OCI-LY7 (cell line): ENCODE results near the gene GALNT17. TPM values are rescaled to one million over a fixed set of nuclear protein-coding genes. Genes with fewer than 3 reads are reported as not detected.

Experiments
- BruUV-seq: library from RNA; stranded (reverse); fragments of 400-500 nt; replicated peaks from 2 replicates; lab custom pipeline; 2021; lab: Mats Ljungman, UMichigan
- CTCF ChIA-PET: fragments of 300-600 bp; sonication (Branson Sonifier 250); formaldehyde crosslinking; loops from one replicate; lab custom pipeline; 2022; ENCODE audit warnings: antibody characterized with exemption; ENCODE audit not compliant: unreplicated experiment; lab: Charles Lee
- POLR2A ChIA-PET: fragments of 300-600 bp; sonication (Branson Sonifier 250); formaldehyde crosslinking; loops from one replicate; lab custom pipeline; 2022; ENCODE audit warnings: antibody characterized with exemption; lab: Charles Lee
- DNase-seq: peaks from one replicate; pipeline ENCODE4 v3.0.0-alpha.2; 2015; ENCODE audit warnings: low spot score
- H2AFZ ChIP-seq: fragments of 200-600 bp; sonication (generic), shearing (Covaris generic); 2 replicates; pipeline ENCODE4 v1.6.1; 2014; ENCODE audit warnings: mild to moderate bottlenecking, antibody characterized with exemption, low read length, moderate library complexity
- H3K27ac ChIP-seq: fragments of 200-600 bp; sonication (generic); 2 replicates; pipeline ENCODE4 v1.5.1; 2014; ENCODE audit warnings: mixed run types, low read depth, mild to moderate bottlenecking, moderate library complexity, low read length, inconsistent platforms; ENCODE audit not compliant: poor library complexity, severe bottlenecking
- H3K36me3 ChIP-seq: fragments of 200-600 bp; sonication (generic); 2 replicates; pipeline ENCODE4 v1.6.1; 2014; ENCODE audit warnings: mild to moderate bottlenecking, antibody characterized with exemption, low read length, moderate library complexity, mixed read lengths; ENCODE audit not compliant: insufficient read depth
- H3K4me1 ChIP-seq: fragments of 200-600 bp; sonication (generic); 2 replicates; pipeline ENCODE4 v1.5.1; 2014; ENCODE audit warnings: mild to moderate bottlenecking, low read length; ENCODE audit not compliant: insufficient read depth, poor library complexity, severe bottlenecking
- H3K4me2 ChIP-seq: fragments of 200-600 bp; sonication (generic); 2 replicates; pipeline ENCODE4 v1.6.1; 2014; ENCODE audit warnings: mild to moderate bottlenecking, low read length
- H3K4me3 ChIP-seq: fragments of 200-600 bp; sonication (generic); 2 replicates; pipeline ENCODE4 v1.5.1; 2014; ENCODE audit warnings: mild to moderate bottlenecking, low read depth, low read length; ENCODE audit not compliant: poor library complexity, severe bottlenecking
- H3K79me2 ChIP-seq: fragments of 200-600 bp; sonication (generic); 2 replicates; pipeline ENCODE4 v1.6.1; 2016; ENCODE audit warnings: low read depth, mild to moderate bottlenecking, low read length, moderate library complexity, mixed read lengths; ENCODE audit not compliant: insufficient read depth
- H3K9me2 ChIP-seq: fragments of 200-600 bp; sonication (generic); 2 replicates; pipeline ENCODE4 v1.6.1; 2016; ENCODE audit warnings: mild to moderate bottlenecking, low read length, mixed read lengths; ENCODE audit not compliant: insufficient read depth
- H3K9me3 ChIP-seq: fragments of 200-600 bp; sonication (generic); 2 replicates; pipeline ENCODE4 v1.6.1; 2014; ENCODE audit warnings: mild to moderate bottlenecking, mixed run types, low read length, mixed read lengths
- H4K20me1 ChIP-seq: fragments of 200-600 bp; sonication (generic); 2 replicates; pipeline ENCODE4 v1.6.1; 2014; ENCODE audit warnings: mild to moderate bottlenecking, antibody characterized with exemption, low read length, moderate library complexity, mixed read lengths; ENCODE audit not compliant: insufficient read depth
- EZH2phosphoT487 ChIP-seq: fragments of 200-600 bp; sonication (generic); IDR thresholded peaks from 2 replicates; pipeline ENCODE4 v1.6.1; 2018; ENCODE audit warnings: low read depth, borderline replicate concordance, mild to moderate bottlenecking, mixed run types, antibody characterized with exemption, low read length, moderate library complexity, mixed read lengths
- intact Hi-C: fragments of 100-400 bp; cut with micrococcal nuclease; formaldehyde crosslinking; loops from one replicate; pipeline ENCODE4 v1.10.0; 2022; ENCODE audit not compliant: unreplicated experiment
- total RNA-seq, 2 experiments: library from RNA; depleted of rRNA in 1 of 2; stranded (reverse); fragments of >200 nt in 1 of 2; shearing (Covaris generic) in 1 of 2; gene quantifications; 2 replicates each; pipeline ENCODE4 v1.2.3, GENCODE V29; 2014 to 2022
- TF ChIP-seq, protein P1 (sequence below): fragments of 200-600 bp; sonication (generic); conservative IDR thresholded peaks from 2 replicates; pipeline ENCODE4 v1.5.1; 2014; ENCODE audit warnings: mild to moderate bottlenecking, antibody characterized with exemption, low read length, moderate library complexity, mixed read lengths

GALNT17 gene
- total RNA-seq, 2 experiments from 2014 or later, result not detected

- Histone ChIP-seq H3K79me2 (no peaks in the 10 kb centered on the region), H3K27ac (no peak overlapping the region), H3K4me1 (no peaks in the 10 kb centered on the region), H3K4me2 (no peak overlapping the region), H3K4me3 (no peak overlapping the region), H4K20me1 (no peaks in the 10 kb centered on the region), H3K9me2 (no peaks in the 10 kb centered on the region), H2AFZ (no peak overlapping the region), H3K36me3 (no peaks in the 10 kb centered on the region), H3K9me3 (no peaks in the 10 kb centered on the region)
- intact Hi-C loops, result no loop called here
- TF ChIP-seq, protein P1, sequence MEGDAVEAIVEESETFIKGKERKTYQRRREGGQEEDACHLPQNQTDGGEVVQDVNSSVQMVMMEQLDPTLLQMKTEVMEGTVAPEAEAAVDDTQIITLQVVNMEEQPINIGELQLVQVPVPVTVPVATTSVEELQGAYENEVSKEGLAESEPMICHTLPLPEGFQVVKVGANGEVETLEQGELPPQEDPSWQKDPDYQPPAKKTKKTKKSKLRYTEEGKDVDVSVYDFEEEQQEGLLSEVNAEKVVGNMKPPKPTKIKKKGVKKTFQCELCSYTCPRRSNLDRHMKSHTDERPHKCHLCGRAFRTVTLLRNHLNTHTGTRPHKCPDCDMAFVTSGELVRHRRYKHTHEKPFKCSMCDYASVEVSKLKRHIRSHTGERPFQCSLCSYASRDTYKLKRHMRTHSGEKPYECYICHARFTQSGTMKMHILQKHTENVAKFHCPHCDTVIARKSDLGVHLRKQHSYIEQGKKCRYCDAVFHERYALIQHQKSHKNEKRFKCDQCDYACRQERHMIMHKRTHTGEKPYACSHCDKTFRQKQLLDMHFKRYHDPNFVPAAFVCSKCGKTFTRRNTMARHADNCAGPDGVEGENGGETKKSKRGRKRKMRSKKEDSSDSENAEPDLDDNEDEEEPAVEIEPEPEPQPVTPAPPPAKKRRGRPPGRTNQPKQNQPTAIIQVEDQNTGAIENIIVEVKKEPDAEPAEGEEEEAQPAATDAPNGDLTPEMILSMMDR, result no peak
- TF ChIP-seq EZH2phosphoT487, result no peak
- no peak for DNase-seq
- BruUV-seq, result no TSS peak
- CTCF ChIA-PET, result no interaction called here
- POLR2A ChIA-PET, result no interaction called here
Measured at GRCh38 chr7:71679480-71679879, 547.5 kb downstream of the GALNT17 start.

GRCh38 chr7:71682181-71682580 is 550.2 kb downstream of the GALNT17 start:
- no peak for DNase-seq
- BruUV-seq, result no TSS peak

More at GRCh38 chr7:71682181-71682580, 550.2 kb downstream of the GALNT17 start:
- no peak overlapping the region for H2AFZ ChIP-seq
- no peak overlapping the region for H3K4me2 ChIP-seq
- intact Hi-C loops, result no loop called here
- CTCF ChIA-PET, result no interaction called here
- no peaks in the 10 kb centered on the region for H3K36me3 ChIP-seq
- H3K9me2 ChIP-seq, result no peaks in the 10 kb centered on the region
- TF ChIP-seq EZH2phosphoT487, result no peak
- TF ChIP-seq, protein P1, result no peak
- POLR2A ChIA-PET, result interaction anchor here (0.6 kb wide), 1 partner anchor 230 kb away, joined by 4 read pairs; no protein-coding TSS in a partner anchor
- H3K27ac ChIP-seq, result no peak overlapping the region
- no peaks in the 10 kb centered on the region for H4K20me1 ChIP-seq
- no peaks in the 10 kb centered on the region for H3K4me1 ChIP-seq
- H3K79me2 ChIP-seq, result no peaks in the 10 kb centered on the region
- H3K4me3 ChIP-seq, result no peak overlapping the region
- no peaks in the 10 kb centered on the region for H3K9me3 ChIP-seq
